ENCODE data around the gene C1orf116.
A peak's percentile ranks its signal among the peaks of the same experiment; 100 is the strongest.
"Not testable (repeated sequence)": the region's sequence is repeated elsewhere in the genome, so short reads cannot be mapped to it uniquely, and the experiment has no call there.

Gene C1orf116

GRCh38 chr1:207058878-207059867 is 26.6 kb upstream of the C1orf116 start:
- no peak for DNase-seq

- no peak for DNase-seq
Measured at GRCh38 chr1:207058252-207058651, 25.7 kb upstream of the C1orf116 start.

- no peak for DNase-seq
Measured at GRCh38 chr1:207056673-207057072, 24.1 kb upstream of the C1orf116 start.

- no peak for DNase-seq
Measured at GRCh38 chr1:207055386-207056001, 22.9 kb upstream of the C1orf116 start.

- no peak for DNase-seq
Measured at GRCh38 chr1:207054491-207054890, 21.9 kb upstream of the C1orf116 start.

- DNase-seq, result peak; percentile 96
Measured at GRCh38 chr1:207052911-207053769, 20.6 kb upstream of the C1orf116 start, which contains the start of gene PFKFB2. Gene PFKFB2, plus strand, starts transcription at chr1:207053275. Its CDS starts 1,443 bp downstream, at chr1:207054718.

- no peak for DNase-seq
Measured at GRCh38 chr1:207051191-207051943, 18.8 kb upstream of the C1orf116 start, which contains the start of gene YOD1. Gene YOD1, minus strand, starts transcription at chr1:207051208. Its CDS starts 178 bp downstream, at chr1:207051030.

- DNase-seq, result peak; percentile 58
Measured at GRCh38 chr1:207050480-207051190, 18.1 kb upstream of the C1orf116 start.

- DNase-seq, result peak; percentile 15
Measured at GRCh38 chr1:207049974-207050391, 17.4 kb upstream of the C1orf116 start.

GRCh38 chr1:207049514-207049913 is 17.0 kb upstream of the C1orf116 start:
- no peak for DNase-seq

GRCh38 chr1:207049054-207049453 is 16.5 kb upstream of the C1orf116 start:
- DNase-seq, result no peak

GRCh38 chr1:207048041-207048440 is 15.5 kb upstream of the C1orf116 start:
- DNase-seq, result no peak

- no peak for DNase-seq
Measured at GRCh38 chr1:207047505-207047904, 14.9 kb upstream of the C1orf116 start.

- no peak for DNase-seq
Measured at GRCh38 chr1:207045453-207045852, 12.9 kb upstream of the C1orf116 start.

- DNase-seq, result not testable (repeated sequence)
Measured at GRCh38 chr1:207041397-207041796, 8.8 kb upstream of the C1orf116 start.

- DNase-seq, result no peak
Measured at GRCh38 chr1:207040181-207040533, 7.6 kb upstream of the C1orf116 start.

- DNase-seq, result no peak
Measured at GRCh38 chr1:207039380-207040180, 7.0 kb upstream of the C1orf116 start.

GRCh38 chr1:207036865-207037264 is 4.3 kb upstream of the C1orf116 start:
- DNase-seq, result no peak

- no peak for DNase-seq
Measured at GRCh38 chr1:207035877-207036551, 3.5 kb upstream of the C1orf116 start.

- DNase-seq, result no peak
Measured at GRCh38 chr1:207034998-207035397, 2.4 kb upstream of the C1orf116 start.

Data from NCI-H1417 treated with DMSO at 0.1 percent for 48 hours (cell line).